HG03469 (cell line): ENCODE data around the gene IL10.
"Not testable (repeated sequence)": the region's sequence is repeated elsewhere in the genome, so short reads cannot be mapped to it uniquely, and the experiment has no call there.

Source experiments
- ATAC-seq: cut with Tn5 transposase; IDR thresholded peaks from one replicate; pipeline ENCODE4 v1.9.1; 2021; ENCODE audit warnings: mild to moderate bottlenecking, moderate library complexity, moderate number of reproducible peaks; ENCODE audit not compliant: unreplicated experiment

Gene IL10

GRCh38 chr1:206794294-206794908 lies 22.1 kb upstream of the IL10 start:
- no peak for ATAC-seq

- no peak for ATAC-seq
These were observed 21.3 kb upstream of the IL10 start for GRCh38 chr1:206793620-206794019.

- no peak for ATAC-seq
These were observed 20.8 kb upstream of the IL10 start for GRCh38 chr1:206792939-206793607.

- no peak for ATAC-seq
These were observed 18.4 kb upstream of the IL10 start for GRCh38 chr1:206790502-206791250.

GRCh38 chr1:206788487-206789050 lies 16.3 kb upstream of the IL10 start:
- ATAC-seq, result no peak

GRCh38 chr1:206787891-206788290 lies 15.6 kb upstream of the IL10 start:
- ATAC-seq, result no peak

- ATAC-seq, result no peak
These were observed 14.1 kb upstream of the IL10 start for GRCh38 chr1:206786212-206786886.

- ATAC-seq, result no peak
These were observed 13.0 kb upstream of the IL10 start for GRCh38 chr1:206785182-206785765.

- peak; percentile 43 for ATAC-seq
These were observed 12.2 kb upstream of the IL10 start for GRCh38 chr1:206784471-206784903.

- no peak for ATAC-seq
These were observed 11.2 kb upstream of the IL10 start for GRCh38 chr1:206783506-206783905.

GRCh38 chr1:206782448-206782847 lies 10.2 kb upstream of the IL10 start:
- peak; percentile 55 for ATAC-seq

- ATAC-seq, result no peak
These were observed 7.3 kb upstream of the IL10 start for GRCh38 chr1:206779638-206780037.

- ATAC-seq, result not testable (repeated sequence)
These were observed 6.6 kb upstream of the IL10 start for GRCh38 chr1:206778911-206779310.

- no peak for ATAC-seq
These were observed 5.7 kb upstream of the IL10 start for GRCh38 chr1:206778031-206778430.

- no peak for ATAC-seq
These were observed 3.9 kb upstream of the IL10 start for GRCh38 chr1:206776229-206776628.

- ATAC-seq, result no peak
These were observed 1.8 kb upstream of the IL10 start for GRCh38 chr1:206774093-206774492.

GRCh38 chr1:206771338-206771692 lies 979 bp downstream of the IL10 start:
- ATAC-seq, result no peak

GRCh38 chr1:206770531-206771337 lies 1.6 kb downstream of the IL10 start, which contains the start of gene IL19:
Gene IL19, plus strand, starts transcription at chr1:206770773. Its CDS starts 65,890 bp downstream, at chr1:206836663.
- no peak for ATAC-seq

- ATAC-seq, result peak; percentile 67
These were observed 3.0 kb downstream of the IL10 start for GRCh38 chr1:206769304-206769731.
